Mesendoderm (in vitro differentiated cells): ENCODE data around the gene MASP2.
A peak's percentile ranks its signal among the peaks of the same experiment; 100 is the strongest.
"Not testable (repeated sequence)": the region's sequence is repeated elsewhere in the genome, so short reads cannot be mapped to it uniquely, and the experiment has no call there.

Source experiments
- DNase-seq: peaks from one replicate; pipeline ENCODE4 v3.0.0; 2013
- H2AK5ac ChIP-seq: 2 replicates; pipeline ENCODE4 v1.6.1; 2013; ENCODE audit warnings: low read length, inconsistent platforms
- H2BK120ac ChIP-seq: 2 replicates; pipeline ENCODE4 v1.6.1; 2013; ENCODE audit warnings: low read depth, mild to moderate bottlenecking, low read length, moderate library complexity, mixed read lengths
- H2BK15ac ChIP-seq: replicated peaks from 2 replicates; pipeline ENCODE4 v1.6.1; 2013; ENCODE audit warnings: low read depth, mild to moderate bottlenecking, moderate library complexity
- H2BK5ac ChIP-seq: 2 replicates; pipeline ENCODE4 v1.6.1; 2013; ENCODE audit warnings: low read length, inconsistent platforms
- H3K18ac ChIP-seq: 2 replicates; pipeline ENCODE4 v1.6.1; 2013; ENCODE audit warnings: mild to moderate bottlenecking, low read length, mixed read lengths
- H3K23ac ChIP-seq: one replicate; pipeline ENCODE4 v1.6.1; 2013; ENCODE audit warnings: low read length
- H3K27ac ChIP-seq: 2 replicates; pipeline ENCODE4 v1.5.1; 2013; ENCODE audit warnings: low read depth, mild to moderate bottlenecking, inconsistent platforms, low read length, moderate library complexity
- H3K27me3 ChIP-seq: 2 replicates; pipeline ENCODE4 v1.6.1; 2013; ENCODE audit warnings: low read length, control low read depth, mild to moderate bottlenecking, inconsistent platforms; ENCODE audit not compliant: insufficient read depth, poor library complexity
- H3K36me3 ChIP-seq: 2 replicates; pipeline ENCODE4 v1.6.1; 2013; ENCODE audit warnings: low read length, inconsistent platforms; ENCODE audit not compliant: control insufficient read depth, insufficient read depth
- H3K4ac ChIP-seq: one replicate; pipeline ENCODE4 v1.6.1; 2013; ENCODE audit warnings: low read depth, mild to moderate bottlenecking, low read length, moderate library complexity
- H3K4me1 ChIP-seq: 2 replicates; pipeline ENCODE4 v1.6.1; 2013; ENCODE audit warnings: low read depth, low read length, inconsistent platforms; ENCODE audit not compliant: control insufficient read depth
- H3K4me2 ChIP-seq: 2 replicates; pipeline ENCODE4 v1.6.1; 2013; ENCODE audit warnings: low read length
- H3K4me3 ChIP-seq: 2 replicates; pipeline ENCODE4 v1.5.1; 2013; ENCODE audit warnings: mild to moderate bottlenecking, low read length
- H3K56ac ChIP-seq: one replicate; pipeline ENCODE4 v1.6.1; 2013; ENCODE audit warnings: low read length
- H3K79me1 ChIP-seq: 2 replicates; pipeline ENCODE4 v1.6.1; 2013; ENCODE audit warnings: low read length, inconsistent platforms
- H3K79me2 ChIP-seq: 2 replicates; pipeline ENCODE4 v1.6.1; 2013; ENCODE audit warnings: mild to moderate bottlenecking, low read length; ENCODE audit not compliant: control insufficient read depth, insufficient read depth
- H3K9ac ChIP-seq: 2 replicates; pipeline ENCODE4 v1.6.1; 2013; ENCODE audit warnings: low read length, inconsistent platforms
- H4K5ac ChIP-seq: one replicate; pipeline ENCODE4 v1.6.1; 2013; ENCODE audit warnings: low read length
- H4K8ac ChIP-seq: one replicate; pipeline ENCODE4 v1.6.1; 2013; ENCODE audit warnings: low read depth, mild to moderate bottlenecking, control low read depth, low read length, moderate library complexity
- WGBS: extraction: QIAGEN DNeasy Blood & Tissue Kit; methylation state at CpG from one replicate; pipeline ENCODE4 v1.1.7; 2013; ENCODE audit warnings: low lambda C conversion rate, missing lambda C conversion rate; ENCODE audit not compliant: insufficient coverage; ENCODE audit errors: extremely low coverage; 5-methylcytosine and 5-hydroxymethylcytosine counted together

MASP2 gene

DNA sequence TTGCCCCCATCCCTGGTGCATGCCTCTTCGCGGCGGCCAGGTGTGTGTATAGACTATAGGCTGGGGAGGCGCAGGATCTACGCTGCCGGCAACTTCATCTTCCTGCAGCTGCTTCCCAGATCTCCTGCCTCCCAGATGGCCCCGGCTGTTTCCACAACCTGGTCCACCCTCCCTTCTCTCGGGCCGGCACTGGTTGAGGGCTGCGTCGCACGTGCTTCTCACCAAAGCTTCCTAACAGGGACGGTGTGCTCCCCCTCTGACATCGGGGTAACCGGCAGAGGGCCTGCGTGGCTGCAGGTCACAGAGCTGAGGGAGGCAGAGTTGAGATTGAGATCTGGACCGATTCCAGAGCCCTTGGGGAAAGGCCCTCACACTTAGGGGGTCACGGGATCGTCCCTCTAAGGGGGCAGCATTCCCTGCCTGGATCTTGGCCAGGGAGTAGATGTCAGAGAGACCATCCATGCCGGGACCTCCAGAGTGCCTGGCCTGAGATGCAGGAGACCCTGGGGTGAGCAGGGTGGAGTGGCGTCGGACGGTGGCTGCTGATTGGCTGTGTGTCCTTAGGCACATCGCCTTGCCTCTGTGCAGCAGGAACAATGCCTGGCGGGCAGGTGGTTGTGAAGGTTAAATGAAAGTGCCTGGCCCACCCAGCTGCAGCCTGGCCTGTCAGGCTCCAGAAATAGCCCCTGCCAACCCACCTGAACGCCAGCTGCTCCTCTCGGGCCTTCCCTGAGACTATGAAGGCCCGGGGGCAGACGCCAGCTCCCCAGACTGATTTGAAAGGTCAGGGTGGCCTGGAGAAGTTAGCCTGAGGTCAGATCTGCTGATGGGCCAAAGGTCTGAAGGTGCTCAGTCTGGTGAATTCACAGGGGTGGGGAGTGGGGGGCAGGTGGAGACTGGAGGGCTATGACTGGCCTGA lies 6.1 kb upstream of the MASP2 start:
- H3K56ac ChIP-seq = peak overlapping the region; percentile 42
- H2BK5ac ChIP-seq = no peak overlapping the region
- no peak overlapping the region for H3K9ac ChIP-seq
- no peaks in the 10 kb centered on the region for H3K79me2 ChIP-seq
- no peak overlapping the region for H3K27ac ChIP-seq
- no peak overlapping the region for H4K5ac ChIP-seq
- WGBS = no CpG with 5 or more reads among the region's 29 CpGs
- H3K18ac ChIP-seq = no peak overlapping the region
- H3K4ac ChIP-seq = no peak overlapping the region
- DNase-seq = peak; percentile 34
- no peaks in the 10 kb centered on the region for H3K27me3 ChIP-seq
- no peak overlapping the region for H3K23ac ChIP-seq
- no peak overlapping the region for H2AK5ac ChIP-seq
- H2BK15ac ChIP-seq = no peak overlapping the region
- H3K4me1 ChIP-seq = no peaks in the 10 kb centered on the region
- no peaks in the 10 kb centered on the region for H3K79me1 ChIP-seq
- no peak overlapping the region for H3K4me3 ChIP-seq
- no peak overlapping the region for H4K8ac ChIP-seq
- H3K4me2 ChIP-seq = no peak overlapping the region
- no peak overlapping the region for H2BK120ac ChIP-seq
- H3K36me3 ChIP-seq = peaks cover 7% of the 10 kb centered on the region

DNA sequence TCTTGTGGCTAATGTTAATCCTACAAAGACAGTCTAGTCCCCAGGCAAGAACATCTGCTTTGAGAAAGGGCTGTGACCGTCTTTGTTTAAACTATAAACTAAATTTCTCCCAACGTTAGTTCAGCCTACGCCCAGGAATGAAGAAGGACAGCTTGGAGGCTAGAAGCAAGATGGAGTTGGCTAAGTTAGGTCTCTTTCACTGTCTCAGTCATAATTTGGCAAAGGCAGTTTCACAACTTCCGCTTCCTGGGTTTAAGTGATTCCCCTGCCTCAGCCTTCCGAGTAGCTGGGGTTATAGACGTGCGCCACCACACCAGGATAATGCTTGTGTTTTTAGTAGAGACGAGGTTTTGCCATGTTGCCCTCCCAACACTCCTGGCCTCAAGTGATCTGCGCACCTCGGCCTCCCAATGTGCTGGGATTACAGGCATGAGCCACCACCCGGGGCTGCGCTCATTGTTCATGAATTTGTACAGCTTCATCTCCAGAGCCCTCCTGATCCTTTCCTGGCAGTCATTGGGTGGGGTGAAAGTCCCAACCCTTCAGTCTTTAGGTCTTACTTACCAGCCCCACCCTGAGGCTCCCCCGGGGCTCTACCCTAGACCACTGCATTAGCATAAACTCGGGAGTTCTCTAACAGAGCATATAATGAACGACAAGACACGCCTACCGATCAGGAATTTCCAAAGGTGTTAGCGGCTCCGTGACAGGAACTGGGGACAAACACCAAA lies 4.9 kb upstream of the MASP2 start:
- no peak overlapping the region for H3K27ac ChIP-seq
- H3K56ac ChIP-seq = no peak overlapping the region
- H3K23ac ChIP-seq = no peak overlapping the region
- no peak overlapping the region for H2BK5ac ChIP-seq
- H4K5ac ChIP-seq = no peak overlapping the region
- no peaks in the 10 kb centered on the region for H3K79me1 ChIP-seq
- no peak overlapping the region for H2AK5ac ChIP-seq
- no CpG with 5 or more reads among the region's 19 CpGs for WGBS
- H3K27me3 ChIP-seq = no peaks in the 10 kb centered on the region
- no peak overlapping the region for H3K4me3 ChIP-seq
- no peak overlapping the region for H3K4ac ChIP-seq
- H2BK120ac ChIP-seq = no peak overlapping the region
- no peak overlapping the region for H3K18ac ChIP-seq
- peaks cover 7% of the 10 kb centered on the region for H3K36me3 ChIP-seq
- H3K79me2 ChIP-seq = no peaks in the 10 kb centered on the region
- no peak for DNase-seq
- H2BK15ac ChIP-seq = no peak overlapping the region
- no peak overlapping the region for H3K4me2 ChIP-seq
- H3K4me1 ChIP-seq = no peaks in the 10 kb centered on the region
- no peak overlapping the region for H3K9ac ChIP-seq
- no peak overlapping the region for H4K8ac ChIP-seq

DNA sequence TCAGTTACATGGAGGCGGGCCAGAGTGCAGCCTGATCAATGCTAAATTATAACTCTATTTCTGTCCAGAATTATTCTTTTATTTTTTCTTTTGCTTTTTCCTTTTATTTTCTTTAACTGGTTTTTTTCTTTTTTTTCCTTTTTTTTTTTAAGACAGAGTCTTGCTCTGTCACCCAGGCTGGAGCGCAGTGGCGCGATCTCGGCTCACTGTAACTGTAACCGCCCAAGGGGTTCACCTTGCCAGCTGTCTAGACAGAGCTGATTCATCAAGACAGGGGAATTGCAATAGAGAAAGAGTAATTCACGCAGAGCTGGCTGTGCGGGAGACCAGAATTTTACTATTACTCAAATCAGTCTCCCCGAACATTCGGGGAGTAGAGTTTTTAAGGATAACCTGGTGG lies 4.1 kb upstream of the MASP2 start:
- H2BK5ac ChIP-seq, H4K5ac ChIP-seq, H3K4ac ChIP-seq, H3K36me3 ChIP-seq, H3K18ac ChIP-seq, H3K79me2 ChIP-seq, H2BK15ac ChIP-seq, H3K56ac ChIP-seq, H3K27me3 ChIP-seq, H4K8ac ChIP-seq, H3K4me3 ChIP-seq, DNase-seq, H3K23ac ChIP-seq, H2AK5ac ChIP-seq, H2BK120ac ChIP-seq, H3K9ac ChIP-seq, H3K27ac ChIP-seq, H3K79me1 ChIP-seq, H3K4me1 ChIP-seq, H3K4me2 ChIP-seq: not testable (repeated sequence)
- no CpG with 5 or more reads among the region's 10 CpGs for WGBS

DNA sequence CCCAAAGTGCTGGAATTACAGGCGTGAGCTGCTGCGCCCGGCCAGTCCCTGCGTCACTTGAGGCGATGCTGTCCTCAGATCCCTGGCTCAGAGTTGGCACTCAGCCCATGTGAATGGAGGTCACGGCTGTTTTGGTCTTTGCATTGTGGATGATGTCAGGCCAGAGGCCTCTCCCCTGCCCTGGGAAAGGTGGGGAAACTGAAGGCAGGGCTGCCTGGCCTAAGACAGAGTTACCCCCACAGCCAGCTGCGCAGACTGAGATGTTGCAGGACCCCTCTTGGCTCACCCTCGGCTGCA lies 821 bp downstream of the MASP2 start:
- no peak overlapping the region for H3K23ac ChIP-seq
- no peak overlapping the region for H3K4ac ChIP-seq
- WGBS = no CpG with 5 or more reads among the region's 8 CpGs
- H3K27ac ChIP-seq = no peak overlapping the region
- H2BK120ac ChIP-seq = no peak overlapping the region
- H3K4me1 ChIP-seq = no peaks in the 10 kb centered on the region
- H4K5ac ChIP-seq = no peak overlapping the region
- H3K4me2 ChIP-seq = no peak overlapping the region
- no peak overlapping the region for H3K9ac ChIP-seq
- no peak overlapping the region for H2BK5ac ChIP-seq
- H3K4me3 ChIP-seq = no peak overlapping the region
- no peaks in the 10 kb centered on the region for H3K79me1 ChIP-seq
- H3K36me3 ChIP-seq = no peaks in the 10 kb centered on the region
- H2BK15ac ChIP-seq = no peak overlapping the region
- H3K56ac ChIP-seq = no peak overlapping the region
- H3K79me2 ChIP-seq = no peaks in the 10 kb centered on the region
- H4K8ac ChIP-seq = no peak overlapping the region
- no peak overlapping the region for H3K18ac ChIP-seq
- H3K27me3 ChIP-seq = no peaks in the 10 kb centered on the region
- DNase-seq = no peak
- H2AK5ac ChIP-seq = no peak overlapping the region

DNA sequence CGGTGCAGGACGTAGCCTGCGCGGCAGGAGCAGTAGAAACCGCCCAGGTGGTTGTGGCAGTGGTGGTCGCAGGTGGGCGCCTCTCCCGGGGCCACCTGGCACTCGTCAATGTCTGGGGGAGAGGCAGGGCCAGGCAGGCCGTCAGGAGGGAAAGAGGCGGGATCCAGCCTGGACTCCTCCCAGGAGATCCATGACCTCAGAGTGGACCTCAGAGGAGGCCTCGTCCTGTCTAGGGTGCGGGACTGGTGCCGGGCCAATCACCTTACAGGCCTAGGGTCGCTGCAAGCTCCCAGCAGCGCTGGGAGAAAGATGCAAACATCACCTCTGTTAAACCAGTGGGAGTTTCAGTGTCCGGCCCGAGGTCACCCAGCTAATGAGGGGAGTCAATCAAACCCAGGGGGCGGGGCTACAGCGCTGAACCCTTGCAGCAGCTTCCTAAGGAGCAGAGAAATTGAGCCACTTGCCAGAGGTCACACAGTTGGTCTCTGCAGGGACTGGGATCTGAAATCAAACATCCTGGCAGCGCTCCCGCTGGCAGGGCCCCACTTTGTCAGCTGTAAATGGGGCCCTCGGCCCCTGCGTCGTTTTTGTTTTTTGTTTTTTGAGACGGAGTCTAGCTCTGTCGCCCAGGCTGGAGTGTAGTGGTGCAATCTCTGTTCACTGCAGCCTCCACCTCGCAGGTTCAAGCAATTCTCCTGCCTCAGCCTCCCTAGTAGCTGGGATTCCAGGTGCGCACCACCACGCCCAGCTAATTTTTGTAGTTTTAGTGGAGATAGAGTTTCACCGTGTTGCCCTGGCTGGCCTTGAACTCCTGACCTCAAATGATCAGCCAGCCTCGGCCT lies 1.4 kb downstream of the MASP2 start:
- H2BK5ac ChIP-seq = no peak overlapping the region
- no CpG with 5 or more reads among the region's 32 CpGs for WGBS
- H3K79me2 ChIP-seq = no peaks in the 10 kb centered on the region
- H2BK15ac ChIP-seq = no peak overlapping the region
- no peaks in the 10 kb centered on the region for H3K4me1 ChIP-seq
- no peak overlapping the region for H3K23ac ChIP-seq
- H3K56ac ChIP-seq = no peak overlapping the region
- H3K9ac ChIP-seq = no peak overlapping the region
- H3K4ac ChIP-seq = no peak overlapping the region
- H4K8ac ChIP-seq = no peak overlapping the region
- H2AK5ac ChIP-seq = no peak overlapping the region
- H3K79me1 ChIP-seq = no peaks in the 10 kb centered on the region
- DNase-seq = peak; percentile 49
- no peak overlapping the region for H3K27ac ChIP-seq
- no peak overlapping the region for H3K4me2 ChIP-seq
- H3K4me3 ChIP-seq = no peak overlapping the region
- no peak overlapping the region for H3K18ac ChIP-seq
- no peak overlapping the region for H4K5ac ChIP-seq
- H3K36me3 ChIP-seq = no peaks in the 10 kb centered on the region
- no peaks in the 10 kb centered on the region for H3K27me3 ChIP-seq
- H2BK120ac ChIP-seq = no peak overlapping the region
